Measurements from ENCODE around the gene TXLNB. TPM values are rescaled to one million over a fixed set of nuclear protein-coding genes. Genes with fewer than 3 reads are reported as not detected.

The TXLNB gene
- total RNA-seq, 4 donors from 2014 or later: 0.57 to 3.2 (median 1.6) TPM

GRCh38 chr6:139242457-139243240, 49.1 kb downstream of the TXLNB start:
- TF ChIP-seq, protein P1, sequence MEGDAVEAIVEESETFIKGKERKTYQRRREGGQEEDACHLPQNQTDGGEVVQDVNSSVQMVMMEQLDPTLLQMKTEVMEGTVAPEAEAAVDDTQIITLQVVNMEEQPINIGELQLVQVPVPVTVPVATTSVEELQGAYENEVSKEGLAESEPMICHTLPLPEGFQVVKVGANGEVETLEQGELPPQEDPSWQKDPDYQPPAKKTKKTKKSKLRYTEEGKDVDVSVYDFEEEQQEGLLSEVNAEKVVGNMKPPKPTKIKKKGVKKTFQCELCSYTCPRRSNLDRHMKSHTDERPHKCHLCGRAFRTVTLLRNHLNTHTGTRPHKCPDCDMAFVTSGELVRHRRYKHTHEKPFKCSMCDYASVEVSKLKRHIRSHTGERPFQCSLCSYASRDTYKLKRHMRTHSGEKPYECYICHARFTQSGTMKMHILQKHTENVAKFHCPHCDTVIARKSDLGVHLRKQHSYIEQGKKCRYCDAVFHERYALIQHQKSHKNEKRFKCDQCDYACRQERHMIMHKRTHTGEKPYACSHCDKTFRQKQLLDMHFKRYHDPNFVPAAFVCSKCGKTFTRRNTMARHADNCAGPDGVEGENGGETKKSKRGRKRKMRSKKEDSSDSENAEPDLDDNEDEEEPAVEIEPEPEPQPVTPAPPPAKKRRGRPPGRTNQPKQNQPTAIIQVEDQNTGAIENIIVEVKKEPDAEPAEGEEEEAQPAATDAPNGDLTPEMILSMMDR (IDR thresholded peaks at IDR 0.05; ENCODE audit: low read depth): no peak

- TF ChIP-seq, protein P1 (IDR thresholded peaks at IDR 0.05; ENCODE audit: low read depth): no peak
Measured at GRCh38 chr6:139240161-139241010, 51.4 kb downstream of the TXLNB start.

DNA sequence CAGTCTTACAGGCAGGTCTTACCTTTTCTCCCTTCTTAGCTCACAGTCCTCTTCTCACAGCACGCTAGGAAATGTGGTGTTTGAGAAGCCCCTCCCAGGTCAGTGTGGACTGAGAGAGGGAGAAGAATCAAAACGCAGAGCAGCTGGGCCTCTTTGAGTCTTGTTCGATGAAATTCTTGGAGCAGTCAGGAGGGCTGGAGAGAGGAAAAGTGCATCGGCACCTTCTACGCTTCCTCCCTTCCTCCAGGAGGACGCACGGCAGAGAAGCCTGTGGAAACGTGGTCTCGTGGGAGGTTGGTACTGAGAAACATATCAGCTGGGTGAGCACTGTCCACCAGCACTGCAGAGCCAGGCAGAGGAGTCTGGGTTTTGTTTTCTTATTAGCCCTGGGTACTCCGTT, 52.7 kb downstream of the TXLNB start:
- TF ChIP-seq, protein P1 (IDR thresholded peaks at IDR 0.05; ENCODE audit: low read depth): no peak

- TF ChIP-seq, protein P1 (IDR thresholded peaks at IDR 0.05; ENCODE audit: low read depth): no peak
Measured at GRCh38 chr6:139236105-139236504, 55.7 kb downstream of the TXLNB start.

DNA sequence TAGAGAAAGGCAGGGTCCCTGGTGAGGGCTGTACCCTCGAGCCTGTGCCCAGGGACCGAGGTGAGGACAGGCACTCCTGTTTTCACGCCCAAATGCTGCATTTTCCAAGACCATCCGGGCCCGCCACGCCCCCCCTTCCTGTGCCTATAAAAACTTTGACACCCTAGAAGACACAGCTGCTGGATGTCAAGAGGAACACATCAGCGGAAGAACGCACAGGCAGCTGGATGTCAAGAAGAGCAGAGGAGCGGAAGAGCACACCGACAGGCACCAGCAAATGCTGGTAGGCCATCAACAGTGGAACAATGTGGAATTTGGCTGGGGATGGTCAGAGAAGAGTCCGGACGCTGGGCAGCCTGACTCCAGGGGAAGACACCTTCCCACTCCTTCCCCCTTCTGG, 56.1 kb downstream of the TXLNB start:
- TF ChIP-seq, protein P1 (IDR thresholded peaks at IDR 0.05; ENCODE audit: low read depth): no peak

DNA sequence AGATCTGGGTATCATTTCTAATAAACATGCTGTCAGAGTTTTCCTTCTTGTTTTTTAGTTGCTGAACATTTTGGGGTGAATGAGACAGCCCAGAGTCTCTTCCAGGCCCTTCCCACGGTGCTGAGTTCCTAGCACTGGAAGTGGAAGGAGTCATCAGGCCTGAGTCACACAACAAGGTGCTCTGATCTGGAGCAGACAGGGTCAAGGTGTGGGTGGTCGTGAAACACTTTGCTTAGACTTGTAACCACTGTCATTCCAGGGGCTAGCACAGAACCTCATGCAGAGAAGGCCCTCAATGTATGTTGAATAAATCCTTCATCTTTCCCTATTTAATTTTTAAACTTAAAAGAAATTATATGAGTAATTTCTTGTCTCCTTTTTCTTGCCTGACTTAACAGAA, 60.6 kb downstream of the TXLNB start:
- TF ChIP-seq, protein P1 (IDR thresholded peaks at IDR 0.05; ENCODE audit: low read depth): no peak

- TF ChIP-seq, protein P1 (IDR thresholded peaks at IDR 0.05; ENCODE audit: low read depth): no peak
Measured at GRCh38 chr6:139230391-139230840, 61.4 kb downstream of the TXLNB start.

Data from subcutaneous adipose tissue (tissue), 4 donors.